SKM-1 treated with dmso at 0.1 percent for 144 hours (cell line): ENCODE results near the gene SMIM24.
A peak's percentile ranks its signal among the peaks of the same experiment; 100 is the strongest.

ENCODE experiments used
- DNase-seq: peaks from one replicate; lab custom pipeline; 2025; ENCODE audit not compliant: unreplicated experiment; lab: John Stamatoyannopoulos, UW

SMIM24 gene

DNA sequence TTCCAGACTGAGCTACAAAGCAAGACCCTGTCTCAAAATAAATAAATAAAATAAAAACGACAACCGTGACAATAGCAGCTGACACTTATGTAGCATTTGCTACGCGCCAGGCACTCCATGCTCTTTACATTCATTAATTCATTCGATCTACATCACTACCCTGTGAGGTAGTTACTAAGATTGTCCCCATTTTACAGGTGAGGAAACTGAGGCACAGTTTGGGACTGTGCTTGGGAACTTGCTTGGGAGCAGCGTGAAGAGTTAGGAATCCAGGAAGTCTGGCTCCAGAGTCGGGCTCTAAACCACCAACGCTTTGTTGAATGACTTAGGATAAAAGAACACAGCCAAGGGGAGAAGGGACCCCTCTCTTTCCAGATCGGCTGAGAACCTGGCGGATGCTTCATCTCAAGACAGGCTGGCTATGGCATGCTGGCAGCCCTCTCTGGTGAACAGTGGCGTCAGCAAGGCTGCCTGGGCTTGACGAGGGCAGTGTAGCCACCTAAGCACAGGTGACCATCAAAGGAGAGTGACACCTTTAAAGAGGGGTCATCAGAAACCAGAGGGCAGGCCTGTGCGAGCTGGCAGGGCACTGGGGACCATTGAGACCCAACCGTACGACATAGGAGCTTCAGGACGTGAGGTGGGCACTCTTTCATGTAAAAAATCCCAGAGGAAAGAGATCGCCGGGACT is 19.6 kb upstream of the SMIM24 start:
- no peak for DNase-seq

DNA sequence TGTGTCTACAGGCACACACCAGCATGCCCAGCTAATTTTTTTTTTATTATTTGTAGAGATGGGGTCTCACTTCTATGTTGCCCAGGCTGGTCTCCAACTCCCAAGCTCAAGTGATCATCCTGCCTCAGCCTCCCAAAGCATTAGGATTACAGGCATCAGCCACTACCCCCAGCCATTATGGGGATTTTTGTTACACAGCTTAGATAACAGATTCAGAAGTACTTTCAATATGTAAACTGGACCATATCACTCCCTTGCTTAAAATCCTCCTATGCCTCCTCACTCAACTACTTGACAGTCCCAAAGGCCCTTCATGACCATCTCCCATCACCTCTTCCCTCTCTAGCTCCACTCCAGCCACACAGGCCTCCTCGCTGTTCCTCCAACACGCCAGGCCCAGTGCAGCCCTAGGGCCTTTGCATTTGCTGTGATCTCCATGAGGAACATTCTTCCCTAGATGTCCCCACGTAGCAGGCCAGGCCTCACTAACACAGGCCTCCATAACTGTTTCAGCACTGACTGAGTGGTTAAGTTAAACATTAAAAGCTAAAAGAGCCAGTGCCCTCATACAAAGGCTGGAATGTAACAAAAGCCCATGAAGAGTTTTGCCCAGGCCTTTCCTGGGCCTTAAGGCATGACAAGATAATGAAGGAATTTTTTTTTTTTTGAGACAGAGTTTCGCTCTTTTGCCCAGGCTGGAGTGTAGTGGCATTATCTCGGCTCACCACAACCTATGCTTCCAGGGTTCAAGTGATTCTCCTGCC is 17.6 kb upstream of the SMIM24 start:
- no peak for DNase-seq

DNA sequence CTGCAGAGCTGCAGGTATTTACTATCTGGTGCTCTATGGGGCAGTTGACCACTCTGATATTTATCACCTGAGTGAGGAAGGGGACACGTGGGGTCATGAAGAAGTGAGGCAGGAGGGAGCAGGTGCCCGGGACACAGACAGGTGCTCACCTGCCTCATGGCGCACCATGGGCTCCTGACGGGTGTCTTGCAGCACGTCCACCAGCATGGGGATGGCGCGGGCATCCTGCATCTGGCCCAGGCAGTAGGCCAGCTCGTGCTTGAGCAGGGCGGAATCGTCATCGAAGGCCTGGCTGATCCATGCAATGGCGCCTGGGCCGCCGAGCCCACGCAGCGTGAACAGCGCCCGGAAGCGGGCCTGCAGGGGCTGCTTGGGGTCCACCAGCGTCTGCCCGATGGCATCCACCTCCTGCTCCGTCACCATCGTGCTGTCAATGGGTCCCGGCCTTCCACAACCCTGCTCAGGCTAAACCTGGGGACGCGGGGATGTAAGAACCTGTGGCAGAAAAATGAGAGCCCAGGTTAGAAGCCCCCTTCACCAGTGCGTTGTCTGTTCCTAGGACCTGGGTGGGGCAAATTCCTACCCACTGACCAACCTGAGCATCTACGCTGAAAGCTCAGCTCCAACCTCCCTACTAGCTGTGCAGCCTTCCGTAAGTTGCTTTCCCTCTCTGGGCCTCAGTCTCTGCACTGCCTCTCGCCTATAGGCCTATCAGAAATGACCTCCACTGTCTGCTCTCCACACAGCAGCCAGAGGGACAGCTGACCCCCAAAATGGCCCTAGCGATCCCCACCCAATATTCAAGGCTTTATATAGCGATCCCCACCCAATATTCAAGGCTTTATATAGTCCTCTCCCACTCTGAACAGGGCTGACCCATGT is 16.3 kb upstream of the SMIM24 start:
- no peak for DNase-seq

DNA sequence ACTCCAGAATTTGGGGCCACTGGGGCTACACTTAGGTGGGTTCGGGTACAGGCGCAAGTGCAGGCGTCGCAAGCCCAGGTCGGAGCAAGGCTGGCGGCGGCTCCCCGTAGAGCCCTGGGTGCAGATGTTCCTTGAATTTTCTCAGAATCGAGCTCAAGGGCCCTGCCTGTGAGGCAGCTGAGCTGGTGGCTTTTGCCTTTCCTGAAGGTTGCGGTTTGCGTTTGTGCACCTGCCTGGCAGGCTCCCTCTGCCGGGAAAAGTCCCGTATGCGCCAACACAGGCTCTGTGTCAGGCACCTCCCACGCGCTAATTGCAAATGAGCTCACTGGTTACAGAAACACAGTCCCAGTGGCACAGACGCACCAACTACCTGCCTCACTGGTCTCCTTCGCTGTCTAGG is 14.2 kb upstream of the SMIM24 start:
- DNase-seq, result no peak

DNA sequence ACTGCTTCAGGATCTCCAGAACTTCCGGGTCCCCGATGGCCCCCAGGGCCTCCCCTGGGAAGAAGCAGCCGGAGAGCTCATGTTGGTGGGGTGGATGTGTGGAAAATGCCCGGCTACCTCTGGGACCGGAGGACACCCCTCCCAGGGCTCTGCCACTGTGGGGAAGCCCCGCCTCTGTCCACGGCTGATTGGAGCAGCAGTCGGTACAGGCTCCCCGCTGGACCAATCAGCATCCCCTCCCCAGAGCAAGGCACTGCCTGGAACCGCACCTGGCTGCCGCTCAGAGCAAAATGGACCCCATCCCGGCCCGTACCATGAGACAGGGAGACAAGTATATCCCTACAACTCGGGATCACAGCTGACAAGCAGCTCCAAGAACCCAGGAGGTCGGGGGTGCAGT is 13.7 kb upstream of the SMIM24 start:
- no peak for DNase-seq

DNA sequence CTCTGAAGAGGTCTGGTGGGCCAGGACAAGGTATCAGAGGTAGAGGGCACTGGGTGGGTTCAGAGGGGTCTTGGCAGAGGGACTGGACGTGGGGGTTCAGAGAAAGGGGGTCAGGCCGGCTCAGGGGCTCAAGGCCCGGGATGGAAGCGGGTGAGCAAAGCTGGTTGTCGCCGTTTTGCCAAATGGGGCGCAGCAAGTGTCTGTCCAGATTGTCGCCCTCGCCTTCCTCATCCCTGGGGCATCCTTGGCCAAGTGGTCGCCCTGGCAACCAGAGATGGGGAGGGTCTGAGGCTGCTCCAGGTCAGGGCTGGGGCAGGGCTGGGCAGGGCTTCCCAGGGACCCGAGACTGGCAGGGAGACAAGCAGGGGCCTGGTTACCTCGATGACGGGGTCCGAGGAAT is 13.3 kb upstream of the SMIM24 start:
- no peak for DNase-seq

DNA sequence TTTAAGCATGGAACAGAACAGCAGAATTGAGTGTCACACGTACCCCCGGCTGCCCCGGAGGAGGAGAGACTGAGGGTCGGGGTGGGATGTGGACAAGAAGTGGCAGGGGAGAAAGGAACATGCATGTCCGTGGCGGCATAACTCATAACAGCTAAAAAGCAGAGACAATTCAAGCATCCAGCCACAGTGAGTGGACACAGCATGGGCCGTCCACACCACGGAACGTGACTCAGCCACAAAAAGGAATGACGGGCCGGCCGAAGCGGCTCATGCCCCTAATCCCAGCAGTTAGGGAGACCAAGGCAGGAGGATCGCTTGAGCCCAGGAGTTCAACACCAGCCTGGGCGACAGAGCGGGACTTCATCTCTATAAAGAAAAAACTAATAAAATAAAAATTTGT is 12.6 kb upstream of the SMIM24 start:
- DNase-seq, result no peak

DNA sequence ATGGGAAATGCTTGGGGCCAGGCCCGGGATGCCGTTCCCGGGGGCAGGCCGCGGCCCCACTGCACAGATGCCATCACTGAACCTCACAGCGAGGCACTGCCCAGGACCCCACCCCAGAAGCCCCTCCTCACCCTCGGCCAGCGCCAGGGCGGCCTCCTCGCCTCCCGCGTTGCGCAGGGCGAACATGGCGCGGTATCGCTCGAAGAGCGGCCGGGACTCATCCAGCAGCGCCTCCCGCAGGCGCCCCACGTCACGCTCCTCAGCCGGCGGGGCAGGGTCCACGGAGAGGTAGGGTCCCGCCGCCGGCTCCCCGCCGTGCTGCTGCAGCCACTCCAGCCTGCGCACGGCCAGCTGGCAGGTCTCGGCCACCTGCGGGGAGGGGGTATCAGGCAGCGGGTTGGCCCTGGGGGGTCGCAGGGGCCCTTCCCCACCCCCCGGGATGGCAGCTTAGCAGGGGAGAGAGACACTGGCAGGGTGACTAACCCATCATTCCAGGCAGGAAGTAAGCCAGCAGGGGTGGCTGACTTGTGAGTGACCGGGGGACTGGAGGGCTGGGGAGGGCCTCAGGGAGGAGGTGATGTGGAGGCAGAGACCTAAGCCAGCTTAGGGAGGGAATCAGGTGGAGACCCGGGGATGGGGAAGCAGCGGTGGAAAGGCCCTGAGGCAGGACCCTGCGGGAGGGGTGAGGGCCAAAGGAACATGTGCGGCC is 12.0 kb upstream of the SMIM24 start:
- DNase-seq, result no peak

DNA sequence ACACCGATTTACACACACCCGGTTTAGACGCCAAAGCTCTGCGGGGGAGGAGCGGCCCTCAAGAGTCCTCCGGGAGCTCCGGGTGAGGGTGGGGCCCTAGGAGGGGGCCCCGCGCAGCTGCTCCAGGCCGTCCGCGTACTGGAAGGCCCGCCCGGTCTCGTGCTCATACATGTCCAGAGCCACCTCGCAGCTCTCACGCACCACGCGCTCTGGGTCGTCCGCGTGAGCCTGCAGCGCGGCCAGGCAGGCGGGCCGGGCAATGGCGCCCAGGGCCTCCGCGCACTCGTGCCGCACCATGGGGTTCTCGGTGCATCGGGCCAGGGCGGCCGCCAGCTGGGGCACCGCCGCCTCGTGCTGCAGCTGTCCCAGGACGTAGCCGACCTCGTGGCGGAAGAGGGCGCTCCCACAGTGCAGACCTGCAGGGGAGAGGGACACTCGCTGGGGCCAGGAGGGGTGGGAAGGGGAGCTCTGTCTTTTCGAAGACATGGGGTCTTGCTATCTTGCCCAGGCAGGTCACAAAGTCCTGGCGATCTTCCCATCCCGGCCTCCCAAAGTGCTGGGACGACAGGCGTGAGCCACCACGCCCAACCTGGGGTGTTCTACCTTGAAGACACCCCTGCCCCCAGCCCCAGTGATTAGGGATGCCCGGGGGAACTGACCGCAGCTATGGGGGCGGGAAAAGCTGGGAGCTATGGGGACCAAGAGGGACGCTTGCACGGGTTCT is 11.2 kb upstream of the SMIM24 start:
- no peak for DNase-seq

DNA sequence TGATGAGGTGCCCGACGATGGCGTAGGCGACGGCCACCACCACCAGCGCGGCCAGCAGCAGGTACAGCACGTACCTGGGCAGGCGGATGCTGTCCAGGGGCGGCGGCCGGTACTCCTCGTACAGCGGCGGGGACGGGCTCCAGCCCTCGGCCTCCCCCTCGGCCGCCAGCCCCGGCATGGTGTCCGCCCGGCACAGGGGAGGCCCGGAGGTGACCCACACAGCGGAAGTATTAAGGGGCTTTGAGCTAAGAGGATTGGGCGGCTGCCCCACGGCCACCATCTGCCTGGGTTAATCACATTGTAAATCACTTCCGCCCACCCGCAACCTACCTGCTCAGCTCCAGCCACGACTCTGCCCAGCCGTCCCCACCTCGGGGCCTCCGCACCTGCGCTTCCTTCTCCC is 2.9 kb upstream of the SMIM24 start, which contains the start of gene SMIM44:
TSS of gene SMIM44 (minus strand) at position 216 of the 403 bp plus-strand sequence. CDS start at position 178, 38 bp downstream.
- DNase-seq, result no peak

DNA sequence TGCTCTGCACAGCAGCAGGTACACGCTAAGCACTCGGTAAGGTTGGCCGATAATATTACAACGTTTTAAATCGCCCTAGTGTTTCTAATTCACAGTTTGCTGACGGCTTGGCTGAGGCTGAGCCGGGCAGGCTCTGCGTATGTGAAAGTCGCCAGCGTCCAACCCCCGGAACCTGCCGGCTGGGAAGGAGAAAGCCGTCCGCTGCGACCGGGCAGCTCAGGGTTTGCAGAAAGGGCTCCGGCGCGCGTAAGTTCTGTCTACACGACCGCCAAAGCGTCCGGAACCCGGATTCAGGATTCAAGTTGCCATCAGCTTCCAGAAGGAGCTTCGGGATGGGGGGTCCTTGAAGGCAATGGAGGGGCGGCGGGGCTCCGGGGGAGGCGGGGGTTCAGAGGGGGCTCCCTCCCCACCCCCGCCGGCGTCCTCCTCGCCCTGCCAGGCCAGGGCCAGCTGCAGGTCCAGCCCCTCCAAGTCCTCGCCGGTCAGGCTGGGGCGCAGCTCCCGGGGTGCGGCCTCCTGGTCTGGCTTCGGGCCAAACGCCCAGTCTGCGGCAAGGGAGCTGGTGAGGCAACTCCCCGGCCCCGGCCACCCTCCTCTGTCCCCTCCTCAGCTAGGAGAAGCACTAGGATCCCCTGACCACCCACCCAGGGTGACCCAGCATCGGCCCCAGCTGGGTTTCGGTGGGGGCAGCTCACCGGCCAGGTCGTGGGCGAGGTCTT is 2.3 kb upstream of the SMIM24 start:
- DNase-seq, result no peak

DNA sequence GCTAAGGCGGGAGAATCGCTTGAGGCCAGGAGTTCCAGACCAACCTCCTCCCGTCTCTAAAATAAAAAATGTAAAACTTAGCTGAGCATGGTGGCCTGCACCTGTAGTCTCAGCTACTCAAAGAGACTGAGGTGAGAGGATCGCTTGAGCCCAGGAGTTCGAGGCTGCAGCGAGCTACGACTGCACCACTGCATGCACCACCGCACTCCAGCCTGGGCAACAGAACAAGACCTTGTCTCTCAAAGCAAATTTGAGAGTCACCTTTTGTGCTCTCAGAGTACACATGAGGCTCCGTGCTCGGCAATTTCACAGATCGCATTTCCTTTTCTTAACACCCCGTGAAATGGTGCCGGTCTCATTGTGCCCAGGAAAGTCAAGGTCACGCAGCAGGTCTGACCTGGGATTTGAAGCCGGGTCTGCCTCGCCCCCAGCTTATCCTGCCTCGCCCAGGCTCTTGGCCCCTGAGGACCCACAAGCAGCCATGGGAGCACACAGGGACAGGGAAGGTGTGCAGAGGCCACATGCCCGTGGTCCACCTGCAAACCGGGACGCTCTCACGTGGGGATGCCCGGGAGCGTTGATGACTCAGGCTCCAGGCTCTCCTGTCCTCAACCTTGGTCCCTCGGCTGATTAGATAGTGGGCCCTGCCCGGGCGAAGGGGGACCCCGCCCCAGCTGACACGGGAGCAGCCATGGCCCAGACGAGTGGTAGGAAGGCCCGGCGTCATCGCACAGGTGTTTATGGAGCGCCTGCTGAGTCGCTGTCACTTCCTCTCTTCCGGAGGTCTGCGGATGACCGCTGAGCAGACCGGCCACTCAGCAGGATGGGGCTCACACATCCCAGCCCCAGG is 1.1 kb upstream of the SMIM24 start:
- no peak for DNase-seq

DNA sequence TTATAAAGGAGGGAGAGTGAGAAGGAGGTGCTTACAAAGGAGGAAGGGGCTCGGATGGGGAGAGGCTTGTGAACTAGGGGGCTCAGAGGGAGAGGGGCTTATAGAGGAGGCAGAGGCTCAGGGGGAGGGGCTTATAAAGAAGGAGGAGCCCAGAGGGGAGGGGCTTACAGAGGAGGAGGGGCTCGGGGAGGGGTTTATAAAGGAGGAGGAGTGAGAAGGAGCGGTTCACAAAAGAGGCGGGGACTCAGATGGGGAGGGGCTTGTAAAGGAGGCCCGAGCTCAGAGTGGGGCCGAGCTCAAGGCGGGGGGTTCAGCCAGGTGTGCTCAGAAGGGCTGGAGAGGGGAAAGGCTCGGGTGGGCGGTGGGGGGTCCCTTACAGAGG is 500 bp downstream of the SMIM24 start:
- DNase-seq, result no peak

DNA sequence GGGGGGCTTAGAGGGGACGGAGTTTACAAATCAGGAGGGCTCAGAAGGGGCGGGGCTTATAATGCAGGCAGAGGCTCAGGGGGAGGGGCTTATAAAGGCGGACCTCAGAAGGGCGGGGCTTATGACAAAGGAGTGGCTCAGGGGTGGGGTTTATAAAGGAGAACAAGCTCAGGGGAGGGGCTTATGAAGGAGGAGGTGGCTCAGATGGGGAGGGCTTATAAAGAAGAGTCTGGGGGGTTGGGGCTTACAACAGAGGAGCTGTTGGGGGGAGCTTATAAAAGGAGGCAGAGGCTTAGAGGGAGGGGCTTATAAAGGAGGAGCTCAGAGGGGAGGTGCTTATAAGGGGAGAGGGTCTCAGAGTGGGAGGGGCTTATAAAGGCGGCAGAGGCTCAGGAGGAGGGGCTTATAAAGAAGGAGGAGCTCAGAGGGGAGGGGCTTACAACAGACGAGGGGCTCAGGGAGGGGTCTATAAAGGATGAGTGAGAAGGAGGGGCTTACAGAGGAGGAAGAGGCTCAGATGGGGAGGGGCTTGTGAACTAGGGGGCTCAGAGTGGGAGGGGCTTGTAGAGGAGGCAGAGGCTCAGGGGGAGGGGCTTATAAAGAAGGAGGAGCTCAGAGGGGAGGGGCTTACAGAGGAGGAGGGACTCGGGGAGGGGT is 1.0 kb downstream of the SMIM24 start:
- DNase-seq, result peak; percentile 83

DNA sequence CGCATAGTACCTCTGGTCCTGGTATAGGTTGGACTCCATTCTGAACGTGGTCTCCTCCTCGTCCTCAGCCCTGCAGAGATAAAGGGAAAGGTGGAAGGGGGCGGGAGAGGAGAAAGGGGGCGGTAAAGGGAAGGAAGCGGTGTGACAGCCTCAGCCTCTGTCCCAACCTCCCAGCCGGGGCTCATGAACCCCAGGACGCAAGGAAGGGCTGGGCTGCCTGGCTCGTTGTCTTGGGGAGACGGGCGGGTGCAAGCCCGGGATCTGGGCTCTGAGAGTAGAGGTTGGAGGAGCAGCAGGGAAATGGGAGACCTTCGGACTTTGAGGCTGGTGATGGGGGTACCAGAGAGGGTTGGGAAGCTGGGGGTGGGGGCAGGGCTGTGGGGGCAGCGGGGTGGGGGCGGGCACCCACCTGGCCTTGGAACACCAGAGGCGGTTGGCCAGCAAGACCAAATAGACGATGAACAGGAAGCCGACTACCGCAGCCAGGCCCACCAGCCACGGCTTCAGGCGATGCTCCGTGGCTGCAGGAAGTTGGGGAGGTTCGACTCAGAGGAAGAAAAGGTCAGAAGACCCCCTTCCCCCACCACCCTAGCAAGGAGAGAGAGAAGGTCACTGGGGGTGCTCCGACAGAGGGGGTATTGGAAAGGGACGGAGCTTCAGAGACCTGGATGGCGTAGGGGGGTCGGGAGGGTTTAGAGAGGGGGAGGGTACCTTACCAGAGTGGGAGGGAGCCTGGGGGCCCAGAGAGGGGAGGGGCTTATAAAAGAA is 1.7 kb downstream of the SMIM24 start:
- no peak for DNase-seq

DNA sequence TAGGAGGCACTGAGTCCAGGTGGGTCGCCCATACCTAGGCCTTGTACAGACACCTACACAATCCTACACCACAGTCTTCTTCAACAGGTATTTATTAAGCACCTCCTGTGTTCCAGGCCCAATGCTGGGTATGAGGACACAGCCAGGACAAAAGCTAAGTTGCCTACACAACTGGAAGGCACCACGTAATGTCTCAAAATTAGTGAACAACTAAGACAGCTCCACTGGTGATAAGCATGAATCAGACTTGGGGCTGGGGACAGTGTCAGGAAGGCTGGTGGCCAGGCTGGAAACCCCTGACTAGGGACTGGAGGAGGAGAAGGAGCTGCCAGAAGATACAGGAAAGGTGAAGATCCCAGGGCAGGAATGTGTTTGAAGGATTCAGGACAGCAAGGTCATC is 2.4 kb downstream of the SMIM24 start:
- no peak for DNase-seq

DNA sequence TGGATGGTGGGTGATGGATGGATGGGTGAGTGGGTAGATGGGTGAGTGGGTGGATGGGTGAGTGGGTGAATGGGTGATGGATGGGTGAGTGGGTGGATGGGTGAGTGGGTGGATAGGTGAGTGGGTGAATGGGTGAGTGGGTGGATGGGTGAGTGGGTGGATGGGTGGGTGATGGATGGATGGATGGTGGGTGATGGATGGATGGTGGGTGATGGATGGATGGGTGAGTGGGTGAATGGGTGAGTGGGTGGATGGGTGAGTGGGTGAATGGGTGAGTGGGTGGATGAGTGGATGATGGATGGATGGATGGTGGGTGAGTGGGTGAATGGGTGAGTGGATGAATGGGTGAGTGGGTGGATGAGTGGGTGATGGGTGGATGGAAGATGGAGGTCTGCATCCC is 2.8 kb downstream of the SMIM24 start:
- DNase-seq, result no peak

DNA sequence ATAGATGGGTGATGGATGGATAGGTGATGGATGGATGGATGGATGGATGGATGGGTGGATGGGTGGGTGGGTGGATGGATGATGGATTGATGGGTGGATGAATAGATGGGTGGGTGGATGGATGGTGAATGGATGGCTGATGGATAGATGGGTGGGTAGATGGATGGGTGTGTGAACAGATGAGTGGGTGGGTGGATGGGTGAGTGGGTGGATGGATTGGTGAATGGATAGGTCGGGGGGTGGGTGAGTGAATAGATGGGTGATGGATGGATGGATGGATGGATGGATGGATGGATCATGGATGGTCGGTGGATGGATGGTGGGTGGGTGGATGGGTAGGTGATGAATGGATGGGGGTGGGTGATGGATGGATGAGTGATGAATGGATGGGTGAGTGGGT is 3.5 kb downstream of the SMIM24 start:
- no peak for DNase-seq
